HL-60 (cell line): Measurements from ENCODE around the gene DNAAF1.
A peak's percentile ranks its signal among the peaks of the same experiment; 100 is the strongest.
"Not testable (repeated sequence)": the region's sequence is repeated elsewhere in the genome, so short reads cannot be mapped to it uniquely, and the experiment has no call there.

Source experiments
- DNase-seq, 2 experiments: peaks; one replicate each; pipeline ENCODE4 v3.0.0-alpha.2; 2010 to 2020; ENCODE audit warnings: low read depth in 1 of 2, low spot score in 1 of 2
- H3K27ac ChIP-seq: fragments of 250-450 bp; sonication (Bioruptor Pico); replicated peaks from 2 replicates; pipeline ENCODE4 v1.5.1; 2020; ENCODE audit warnings: mild to moderate bottlenecking, moderate library complexity
- H3K27me3 ChIP-seq: fragments of 250-450 bp; sonication (Bioruptor Pico); 2 replicates; pipeline ENCODE4 v1.5.1; 2021; ENCODE audit warnings: mild to moderate bottlenecking, moderate library complexity; ENCODE audit not compliant: insufficient read depth, poor library complexity, severe bottlenecking
- H3K4me3 ChIP-seq: replicated peaks from 2 replicates; pipeline ENCODE4 v1.5.1; 2011; ENCODE audit warnings: mild to moderate bottlenecking, control low read depth, low read length; ENCODE audit not compliant: insufficient read depth
- GABPA ChIP-seq: IDR thresholded peaks from 2 replicates; pipeline ENCODE4 v1.6.1; 2012; ENCODE audit warnings: low read depth
- POLR2AphosphoS5 ChIP-seq: IDR thresholded peaks from 2 replicates; pipeline ENCODE4 v1.6.1; 2012; ENCODE audit warnings: low read depth
- SPI1 ChIP-seq: IDR thresholded peaks from 2 replicates; pipeline ENCODE4 v1.6.1; 2012; ENCODE audit warnings: low read depth, mild to moderate bottlenecking, borderline replicate concordance
- TF ChIP-seq, protein P1 (sequence below): IDR thresholded peaks from 2 replicates; pipeline ENCODE4 v1.6.1; 2012; ENCODE audit warnings: low read depth; ENCODE audit not compliant: insufficient replicate concordance
- TF ChIP-seq, protein P2 (sequence below): IDR thresholded peaks from one replicate; pipeline ENCODE4 v1.5.1; 2011; ENCODE audit warnings: low read length, control low read depth, inconsistent platforms; ENCODE audit not compliant: insufficient read depth

The DNAAF1 gene

DNA sequence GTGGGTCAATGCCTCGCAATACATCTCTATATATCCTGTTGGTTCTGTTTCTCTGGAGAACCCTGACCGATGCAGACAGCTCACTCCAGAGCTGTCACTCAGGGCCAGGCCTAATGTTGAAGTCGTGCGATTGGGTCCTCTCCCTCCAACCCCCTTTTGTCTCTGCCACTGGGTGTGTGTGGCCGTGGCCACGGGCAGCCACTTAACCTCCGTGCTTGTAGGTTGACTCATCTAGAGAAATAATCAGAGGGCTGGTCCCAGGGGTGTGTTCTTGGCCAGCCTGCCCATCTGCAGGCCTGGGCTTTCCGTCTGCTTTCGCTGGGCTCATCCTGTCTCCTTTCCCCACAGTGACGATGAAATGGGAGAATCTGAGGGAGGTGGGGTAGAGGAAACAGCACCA lies 53.3 kb downstream of the DNAAF1 start:
- Histone ChIP-seq H3K27ac (no peak overlapping the region), H3K27me3 (peaks cover 2% of the 10 kb centered on the region), H3K4me3 (no peak overlapping the region)
- no peak for DNase-seq
- no peak for TF ChIP-seq GABPA
- no peak for TF ChIP-seq SPI1
- no peak for TF ChIP-seq POLR2AphosphoS5
- TF ChIP-seq, protein P1, sequence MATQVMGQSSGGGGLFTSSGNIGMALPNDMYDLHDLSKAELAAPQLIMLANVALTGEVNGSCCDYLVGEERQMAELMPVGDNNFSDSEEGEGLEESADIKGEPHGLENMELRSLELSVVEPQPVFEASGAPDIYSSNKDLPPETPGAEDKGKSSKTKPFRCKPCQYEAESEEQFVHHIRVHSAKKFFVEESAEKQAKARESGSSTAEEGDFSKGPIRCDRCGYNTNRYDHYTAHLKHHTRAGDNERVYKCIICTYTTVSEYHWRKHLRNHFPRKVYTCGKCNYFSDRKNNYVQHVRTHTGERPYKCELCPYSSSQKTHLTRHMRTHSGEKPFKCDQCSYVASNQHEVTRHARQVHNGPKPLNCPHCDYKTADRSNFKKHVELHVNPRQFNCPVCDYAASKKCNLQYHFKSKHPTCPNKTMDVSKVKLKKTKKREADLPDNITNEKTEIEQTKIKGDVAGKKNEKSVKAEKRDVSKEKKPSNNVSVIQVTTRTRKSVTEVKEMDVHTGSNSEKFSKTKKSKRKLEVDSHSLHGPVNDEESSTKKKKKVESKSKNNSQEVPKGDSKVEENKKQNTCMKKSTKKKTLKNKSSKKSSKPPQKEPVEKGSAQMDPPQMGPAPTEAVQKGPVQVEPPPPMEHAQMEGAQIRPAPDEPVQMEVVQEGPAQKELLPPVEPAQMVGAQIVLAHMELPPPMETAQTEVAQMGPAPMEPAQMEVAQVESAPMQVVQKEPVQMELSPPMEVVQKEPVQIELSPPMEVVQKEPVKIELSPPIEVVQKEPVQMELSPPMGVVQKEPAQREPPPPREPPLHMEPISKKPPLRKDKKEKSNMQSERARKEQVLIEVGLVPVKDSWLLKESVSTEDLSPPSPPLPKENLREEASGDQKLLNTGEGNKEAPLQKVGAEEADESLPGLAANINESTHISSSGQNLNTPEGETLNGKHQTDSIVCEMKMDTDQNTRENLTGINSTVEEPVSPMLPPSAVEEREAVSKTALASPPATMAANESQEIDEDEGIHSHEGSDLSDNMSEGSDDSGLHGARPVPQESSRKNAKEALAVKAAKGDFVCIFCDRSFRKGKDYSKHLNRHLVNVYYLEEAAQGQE: no peak
- TF ChIP-seq, protein P2, sequence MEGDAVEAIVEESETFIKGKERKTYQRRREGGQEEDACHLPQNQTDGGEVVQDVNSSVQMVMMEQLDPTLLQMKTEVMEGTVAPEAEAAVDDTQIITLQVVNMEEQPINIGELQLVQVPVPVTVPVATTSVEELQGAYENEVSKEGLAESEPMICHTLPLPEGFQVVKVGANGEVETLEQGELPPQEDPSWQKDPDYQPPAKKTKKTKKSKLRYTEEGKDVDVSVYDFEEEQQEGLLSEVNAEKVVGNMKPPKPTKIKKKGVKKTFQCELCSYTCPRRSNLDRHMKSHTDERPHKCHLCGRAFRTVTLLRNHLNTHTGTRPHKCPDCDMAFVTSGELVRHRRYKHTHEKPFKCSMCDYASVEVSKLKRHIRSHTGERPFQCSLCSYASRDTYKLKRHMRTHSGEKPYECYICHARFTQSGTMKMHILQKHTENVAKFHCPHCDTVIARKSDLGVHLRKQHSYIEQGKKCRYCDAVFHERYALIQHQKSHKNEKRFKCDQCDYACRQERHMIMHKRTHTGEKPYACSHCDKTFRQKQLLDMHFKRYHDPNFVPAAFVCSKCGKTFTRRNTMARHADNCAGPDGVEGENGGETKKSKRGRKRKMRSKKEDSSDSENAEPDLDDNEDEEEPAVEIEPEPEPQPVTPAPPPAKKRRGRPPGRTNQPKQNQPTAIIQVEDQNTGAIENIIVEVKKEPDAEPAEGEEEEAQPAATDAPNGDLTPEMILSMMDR: no peak

DNA sequence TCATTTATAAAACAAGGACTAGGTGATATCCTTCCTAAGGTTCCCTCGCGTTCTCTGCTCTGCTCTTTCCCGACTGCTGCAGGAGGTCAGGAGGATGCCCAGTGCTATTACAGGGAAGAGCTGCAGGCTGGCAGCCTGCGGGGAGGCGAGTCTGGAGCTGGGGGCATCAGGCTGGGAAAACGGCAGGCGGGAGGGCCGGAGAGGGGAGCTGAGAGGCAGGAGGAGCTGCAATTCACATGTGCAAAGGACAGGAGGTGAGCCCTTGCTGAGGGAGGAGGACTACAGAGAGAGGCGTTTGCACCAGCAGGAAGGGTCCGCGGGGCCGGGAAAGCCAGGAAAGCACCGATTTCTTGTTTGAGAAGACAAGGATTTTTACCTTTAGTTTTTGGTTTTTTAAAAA lies 54.0 kb downstream of the DNAAF1 start:
- no peak overlapping the region for H3K4me3 ChIP-seq
- no peak for DNase-seq
- H3K27me3 ChIP-seq: peaks cover 2% of the 10 kb centered on the region
- no peak overlapping the region; the same call in 1 of the 2 replicates for H3K27ac ChIP-seq
- no peak for TF ChIP-seq POLR2AphosphoS5
- TF ChIP-seq, protein P2: no peak
- TF ChIP-seq, protein P1: no peak
- TF ChIP-seq GABPA: no peak
- TF ChIP-seq SPI1: no peak

DNA sequence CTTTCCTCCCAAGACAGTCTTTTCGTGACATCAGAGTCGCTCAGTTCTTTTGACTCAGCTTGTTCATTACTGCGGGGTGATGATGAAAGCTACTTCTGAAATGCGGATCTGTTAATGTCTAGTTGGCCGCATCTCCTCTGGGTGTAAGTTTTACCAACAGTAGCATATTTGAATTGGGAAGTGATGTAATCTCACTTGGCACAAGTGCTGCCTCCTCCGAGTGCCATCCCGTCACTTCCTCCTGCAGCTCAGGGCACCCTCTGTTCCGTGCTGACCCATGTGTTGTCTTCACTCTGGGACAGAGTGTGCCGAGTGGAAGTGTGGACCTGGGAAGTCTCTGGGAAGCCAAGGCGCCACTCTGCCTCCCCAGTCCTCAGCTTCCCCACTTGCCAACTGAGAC lies 54.8 kb downstream of the DNAAF1 start:
- H3K27me3 ChIP-seq: no peaks in the 10 kb centered on the region
- H3K27ac ChIP-seq: no peak overlapping the region
- TF ChIP-seq POLR2AphosphoS5: no peak
- TF ChIP-seq, protein P1: no peak
- TF ChIP-seq GABPA: peak; percentile 43
- TF ChIP-seq SPI1: peak; percentile 47; the same call in 1 of the 2 replicates
- TF ChIP-seq, protein P2: no peak
- peak; percentile 85 to 90 for DNase-seq
- no peak overlapping the region for H3K4me3 ChIP-seq

DNA sequence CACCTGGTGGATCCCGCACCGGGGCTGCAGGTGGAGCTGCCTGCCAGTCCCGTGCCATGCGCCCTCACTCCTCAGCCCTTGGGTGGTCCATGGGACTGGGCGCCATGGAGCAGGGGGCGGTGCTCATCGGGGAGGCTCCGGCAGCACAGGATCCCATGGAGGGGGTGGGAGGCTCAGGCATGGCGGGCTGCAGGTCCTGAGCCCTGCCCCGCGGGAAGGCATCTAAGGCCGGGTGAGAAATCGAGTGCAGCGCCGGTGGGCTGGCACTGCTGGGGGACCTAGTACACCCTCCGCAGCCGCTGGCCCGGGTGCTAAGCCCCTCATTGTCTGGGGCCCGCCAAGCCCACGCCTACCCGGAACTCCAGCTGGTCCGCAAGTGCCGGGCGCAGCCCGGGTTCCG lies 59.4 kb downstream of the DNAAF1 start:
- not testable (repeated sequence) for DNase-seq, H3K27ac ChIP-seq

DNA sequence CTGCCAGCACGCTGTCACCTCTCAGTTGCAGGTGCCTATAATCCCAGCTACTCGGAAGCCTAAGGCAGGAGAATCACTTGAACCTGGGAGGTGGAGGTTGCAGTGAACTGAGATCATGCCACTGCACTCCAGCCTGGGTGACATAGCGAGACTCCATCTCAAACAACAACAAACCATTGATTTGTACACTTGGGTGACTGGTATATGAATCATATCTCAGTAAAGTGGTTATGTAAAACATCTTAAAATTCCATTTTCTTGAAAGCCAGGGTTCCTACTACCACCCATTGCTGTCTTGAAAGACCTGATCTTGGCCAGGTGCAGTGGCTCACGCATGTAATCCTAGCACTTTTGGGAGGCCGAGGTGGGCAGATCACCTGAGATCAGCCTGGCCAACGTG lies 60.0 kb downstream of the DNAAF1 start:
- not testable (repeated sequence) for DNase-seq

More for the DNA sequence above, 59.4 kb downstream of the DNAAF1 start:
- H3K4me3 ChIP-seq, H3K27me3 ChIP-seq: not testable (repeated sequence)

More for the DNA sequence above, 60.0 kb downstream of the DNAAF1 start:
- not testable (repeated sequence) for H3K27me3 ChIP-seq, H3K4me3 ChIP-seq, H3K27ac ChIP-seq
